Esophagus muscularis mucosa (tissue), 4 donors: ENCODE data around the gene LIMS1. TPM values are rescaled to one million over a fixed set of nuclear protein-coding genes. Genes with fewer than 3 reads are reported as not detected.
A peak's percentile ranks its signal among the peaks of the same experiment; 100 is the strongest.
"Not testable (repeated sequence)": the region's sequence is repeated elsewhere in the genome, so short reads cannot be mapped to it uniquely, and the experiment has no call there.

Experiments
- DNase-seq: peaks from one replicate; pipeline ENCODE4 v3.0.0-alpha.2; 2017; ENCODE audit errors: extremely low spot score
- H3K27ac ChIP-seq, 4 donors: fragments of 200-600 bp; sonication (generic); replicated peaks in 1 of 4; 1 replicate in 3 of 4; 2 replicates in 1 of 4; pipeline ENCODE4 v1.5.1; 2016 to 2019; ENCODE audit warnings: mild to moderate bottlenecking in 1 of 4
- H3K27me3 ChIP-seq, 4 donors: fragments of 200-600 bp; sonication (generic); one replicate each; pipeline versions ENCODE4 v1.5.1 to v1.6.0; 2016 to 2019
- H3K36me3 ChIP-seq, 4 donors: fragments of 200-600 bp; sonication (generic); one replicate each; pipeline ENCODE4 v1.5.1; 2016 to 2019
- H3K4me1 ChIP-seq, 4 donors: fragments of 200-600 bp; sonication (generic); one replicate each; pipeline ENCODE4 v1.5.1; 2016 to 2019
- H3K4me3 ChIP-seq, 4 donors: fragments of 200-600 bp; sonication (generic); 1 replicate in 2 of 4; 2 replicates in 2 of 4; pipeline ENCODE4 v1.5.1; 2016 to 2019; ENCODE audit warnings: mild to moderate bottlenecking in 4 of 4, moderate library complexity in 1 of 4
- H3K9me3 ChIP-seq, 4 donors: fragments of 200-600 bp; sonication (generic); 1 replicate in 3 of 4; 2 replicates in 1 of 4; pipeline ENCODE4 v1.5.1; 2016 to 2019
- POLR2AphosphoS5 ChIP-seq, 2 donors: sonication (generic); formaldehyde crosslinking; IDR thresholded peaks; one replicate each; pipeline ENCODE4 v1.6.1; 2017; ENCODE audit warnings: antibody characterized with exemption in 2 of 2
- WGBS: methylation state at CpG from one replicate; pipeline ENCODE4 v1.1.5; 2018; 5-methylcytosine and 5-hydroxymethylcytosine counted together
- intact Hi-C: fragments of 100-400 bp; cut with DNase I; formaldehyde crosslinking; loops from one replicate; pipeline ENCODE4 v1.15.1; 2023
- total RNA-seq, 4 donors: library from RNA; depleted of rRNA; stranded (reverse); fragments of >200 nt; gene quantifications; one replicate each; pipeline versions ENCODE4 v1.1.0 to v1.2.1, GENCODE V29; 2016

The LIMS1 gene
- total RNA-seq, 4 donors from 2014 or later = 71.0 to 141 (median 123) TPM

- H3K9me3 ChIP-seq, H3K4me1 ChIP-seq, intact Hi-C loops, H3K4me3 ChIP-seq, DNase-seq, H3K27ac ChIP-seq, H3K27me3 ChIP-seq: not testable (repeated sequence)
- WGBS = 44% methylated on average over 1 of the region's 6 CpGs
- H3K36me3 ChIP-seq = peaks cover 6 to 28% (median 17%) of the 10 kb centered on the region in 4 donors
These were observed 138.0 kb downstream of the LIMS1 start for GRCh38 chr2:108672200-108672805.

- intact Hi-C loops, DNase-seq, H3K27ac ChIP-seq, H3K27me3 ChIP-seq, H3K4me3 ChIP-seq, H3K9me3 ChIP-seq: not testable (repeated sequence)
- Histone ChIP-seq H3K4me1 (peaks cover 0 to 37% (median 24%) of the 10 kb centered on the region in 4 donors), H3K36me3 (peaks cover 6 to 47% (median 25%) of the 10 kb centered on the region in 4 donors)
- no CpG with 5 or more reads among the region's 1 CpG for WGBS
These were observed 142.3 kb downstream of the LIMS1 start for GRCh38 chr2:108676522-108676921.

GRCh38 chr2:108677239-108677744 lies 143.0 kb downstream of the LIMS1 start:
- intact Hi-C loops = not testable (repeated sequence)
- WGBS = 82% methylated on average over 4 of the region's 4 CpGs

GRCh38 chr2:108678198-108678651 lies 144.0 kb downstream of the LIMS1 start:
- H3K9me3 ChIP-seq, H3K4me3 ChIP-seq, DNase-seq, intact Hi-C loops, H3K27me3 ChIP-seq: not testable (repeated sequence)
- WGBS = 35% methylated on average over 4 of the region's 4 CpGs
- Histone ChIP-seq H3K4me1 (peaks cover 0 to 38% (median 27%) of the 10 kb centered on the region in 4 donors), H3K27ac (peak overlapping the region; percentile 6 to 63 (median 36)), H3K36me3 (peaks cover 4 to 53% (median 24%) of the 10 kb centered on the region in 4 donors)
- peak; percentile 37 to 53 for TF ChIP-seq POLR2AphosphoS5 (IDR thresholded peaks at IDR 0.05)

More at GRCh38 chr2:108677239-108677744, 143.0 kb downstream of the LIMS1 start:
- H3K9me3 ChIP-seq, H3K4me3 ChIP-seq, H3K27me3 ChIP-seq, DNase-seq: not testable (repeated sequence)
- Histone ChIP-seq H3K27ac (peak overlapping the region in 1 of 4 donors; percentile 36), H3K36me3 (peaks cover 6 to 54% (median 27%) of the 10 kb centered on the region in 4 donors), H3K4me1 (peaks cover 0 to 38% (median 27%) of the 10 kb centered on the region in 4 donors)

GRCh38 chr2:108680805-108681204 lies 146.5 kb downstream of the LIMS1 start:
- Histone ChIP-seq H3K27ac (peak overlapping the region in 3 of 4 donors; percentile 47 to 63 (median 62)), H3K4me1 (peaks cover 0 to 41% (median 28%) of the 10 kb centered on the region in 4 donors), H3K36me3 (peaks cover 0 to 64% (median 19%) of the 10 kb centered on the region in 4 donors)
- H3K4me3 ChIP-seq, H3K9me3 ChIP-seq, H3K27me3 ChIP-seq, intact Hi-C loops, DNase-seq: not testable (repeated sequence)
- 67% methylated on average over 2 of the region's 2 CpGs for WGBS

GRCh38 chr2:108688818-108689756 lies 154.8 kb downstream of the LIMS1 start:
- H3K9me3 ChIP-seq, DNase-seq, H3K27me3 ChIP-seq, H3K27ac ChIP-seq, intact Hi-C loops, H3K4me3 ChIP-seq: not testable (repeated sequence)
- Histone ChIP-seq H3K36me3 (peaks cover 0 to 19% (median 9%) of the 10 kb centered on the region in 4 donors), H3K4me1 (peaks cover 0 to 23% (median 3%) of the 10 kb centered on the region in 4 donors)
- WGBS = 83% methylated on average over 1 of the region's 15 CpGs

GRCh38 chr2:108690001-108690400 lies 155.7 kb downstream of the LIMS1 start:
- intact Hi-C loops, H3K27me3 ChIP-seq, H3K4me3 ChIP-seq, H3K27ac ChIP-seq, H3K9me3 ChIP-seq, DNase-seq: not testable (repeated sequence)
- Histone ChIP-seq H3K4me1 (peaks cover 0 to 23% (median 3%) of the 10 kb centered on the region in 4 donors), H3K36me3 (peaks cover 0 to 11% (median 5%) of the 10 kb centered on the region in 4 donors)
- WGBS = no CpG with 5 or more reads among the region's 1 CpG

- 96% methylated on average over 7 of the region's 7 CpGs for WGBS
- Histone ChIP-seq H3K4me3 (no peak overlapping the region), H3K4me1 (peaks cover 0 to 14% (median 0%) of the 10 kb centered on the region in 4 donors), H3K36me3 (no peaks in the 10 kb centered on the region), H3K9me3 (no peaks in the 10 kb centered on the region), H3K27ac (no peak overlapping the region), H3K27me3 (no peaks in the 10 kb centered on the region)
- TF ChIP-seq POLR2AphosphoS5 (IDR thresholded peaks at IDR 0.05) = no peak
- DNase-seq = no peak
- intact Hi-C loops = no loop called here
These were observed 157.2 kb downstream of the LIMS1 start for GRCh38 chr2:108691447-108691846.
